ENCODE measurements around the gene HENMT1.

HENMT1 gene

GRCh38 chr1:108628665-108629064 is 32.2 kb downstream of the HENMT1 start:
- DNase-seq (ENCODE audit: low read depth in 2 of 2): no peak

GRCh38 chr1:108627951-108628350 is 32.9 kb downstream of the HENMT1 start:
- DNase-seq (ENCODE audit: low read depth in 2 of 2): no peak

GRCh38 chr1:108627256-108627655 is 33.6 kb downstream of the HENMT1 start:
- DNase-seq (ENCODE audit: low read depth in 2 of 2): no peak

GRCh38 chr1:108624069-108624468 is 36.8 kb downstream of the HENMT1 start:
- no peak for DNase-seq (ENCODE audit: low read depth in 2 of 2)

GRCh38 chr1:108617724-108618056 is 43.2 kb downstream of the HENMT1 start:
- DNase-seq (ENCODE audit: low read depth in 2 of 2): no peak

GRCh38 chr1:108617008-108617723 is 43.7 kb downstream of the HENMT1 start:
- DNase-seq (ENCODE audit: low read depth in 2 of 2): no peak

GRCh38 chr1:108615544-108615943 is 45.3 kb downstream of the HENMT1 start:
- no peak for DNase-seq (ENCODE audit: low read depth in 2 of 2)

- no peak for DNase-seq (ENCODE audit: low read depth in 2 of 2)
Measured at GRCh38 chr1:108612496-108612895, 48.4 kb downstream of the HENMT1 start.

GRCh38 chr1:108611984-108612383 is 48.9 kb downstream of the HENMT1 start:
- DNase-seq (ENCODE audit: low read depth in 2 of 2): no peak

GRCh38 chr1:108610073-108610472 is 50.8 kb downstream of the HENMT1 start:
- DNase-seq (ENCODE audit: low read depth in 2 of 2): no peak

- DNase-seq (ENCODE audit: low read depth in 2 of 2): no peak
Measured at GRCh38 chr1:108609483-108610049, 51.3 kb downstream of the HENMT1 start.

GRCh38 chr1:108606478-108606877 is 54.4 kb downstream of the HENMT1 start:
- no peak for DNase-seq (ENCODE audit: low read depth in 2 of 2)

- DNase-seq (ENCODE audit: low read depth in 2 of 2): no peak
Measured at GRCh38 chr1:108605633-108606032, 55.3 kb downstream of the HENMT1 start.

- DNase-seq (ENCODE audit: low read depth in 2 of 2): no peak
Measured at GRCh38 chr1:108601708-108602410, 59.0 kb downstream of the HENMT1 start.

- no peak for DNase-seq (ENCODE audit: low read depth in 2 of 2)
Measured at GRCh38 chr1:108600504-108600903, 60.4 kb downstream of the HENMT1 start.

GRCh38 chr1:108598340-108598739 is 62.6 kb downstream of the HENMT1 start:
- DNase-seq (ENCODE audit: low read depth in 2 of 2): no peak
